ENCODE data around the gene ATP9B.

GRCh38 chr18:79361766-79362522 is 292.8 kb downstream of the ATP9B start:
- TF ChIP-seq CTCF (conservative IDR thresholded peaks at IDR 0.05 in 1 of 2, IDR thresholded peaks at IDR 0.05 in 1 of 2; ENCODE audit: extremely low read depth in 1 of 2, insufficient read depth in 1 of 2, low read depth in 1 of 2, low read length in 2 of 2), result no peak
- TF ChIP-seq EZH2 (IDR thresholded peaks at IDR 0.05; ENCODE audit: borderline replicate concordance, low read length), result no peak
